DMS79 (cell line): Measurements from ENCODE around the gene C12orf75.
"Not testable (repeated sequence)": the region's sequence is repeated elsewhere in the genome, so short reads cannot be mapped to it uniquely, and the experiment has no call there.

Experiments
- DNase-seq: peaks from one replicate; lab custom pipeline; 2025; lab: John Stamatoyannopoulos, UW

C12orf75 gene

DNA sequence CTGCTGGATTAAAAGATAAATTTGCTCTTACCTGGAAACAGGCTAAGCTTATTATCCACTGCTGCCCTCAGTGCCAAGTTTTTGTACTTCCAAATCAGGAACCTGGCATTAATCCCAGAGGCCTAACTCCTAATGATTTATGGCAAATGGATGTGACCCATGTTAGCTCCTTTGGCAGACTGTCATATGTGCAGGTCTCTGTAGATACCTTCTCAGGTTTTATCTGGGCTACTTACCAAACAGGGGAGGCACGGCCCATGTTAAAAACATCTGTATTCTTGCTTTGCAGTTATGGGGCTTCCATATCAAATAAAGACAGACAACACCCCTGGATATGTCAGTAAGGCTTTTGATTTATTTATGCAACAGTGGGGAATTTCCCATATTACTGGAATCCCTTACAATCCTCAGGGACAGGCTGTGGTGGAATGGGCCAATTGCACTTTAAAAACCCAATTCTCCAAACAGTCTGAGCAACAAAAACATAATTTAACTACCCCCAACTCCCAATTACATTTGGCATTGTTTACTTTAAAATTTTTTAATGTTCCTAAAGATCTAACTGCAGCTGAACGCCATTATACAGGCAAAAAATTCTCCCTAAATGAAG, 19.9 kb upstream of the C12orf75 start:
- not testable (repeated sequence) for DNase-seq

DNA sequence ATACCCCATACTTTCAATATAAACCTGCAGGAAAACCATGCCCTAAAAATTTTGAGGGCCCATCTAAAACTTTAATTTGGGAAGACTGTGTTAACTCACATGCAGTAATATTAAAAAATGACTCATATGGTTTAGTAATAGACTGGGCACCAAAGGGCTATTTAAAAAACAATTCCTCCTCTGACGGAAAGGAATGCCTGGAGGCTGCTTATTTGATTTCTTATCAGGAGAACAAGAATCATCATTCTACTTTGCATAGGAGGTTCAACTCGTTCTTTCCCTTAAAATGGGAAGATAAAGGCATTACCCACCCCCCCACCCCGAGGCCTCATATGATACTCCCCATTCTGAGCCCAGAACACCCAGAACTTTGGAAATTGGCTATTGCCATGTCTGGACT, 18.6 kb upstream of the C12orf75 start:
- DNase-seq: not testable (repeated sequence)

DNA sequence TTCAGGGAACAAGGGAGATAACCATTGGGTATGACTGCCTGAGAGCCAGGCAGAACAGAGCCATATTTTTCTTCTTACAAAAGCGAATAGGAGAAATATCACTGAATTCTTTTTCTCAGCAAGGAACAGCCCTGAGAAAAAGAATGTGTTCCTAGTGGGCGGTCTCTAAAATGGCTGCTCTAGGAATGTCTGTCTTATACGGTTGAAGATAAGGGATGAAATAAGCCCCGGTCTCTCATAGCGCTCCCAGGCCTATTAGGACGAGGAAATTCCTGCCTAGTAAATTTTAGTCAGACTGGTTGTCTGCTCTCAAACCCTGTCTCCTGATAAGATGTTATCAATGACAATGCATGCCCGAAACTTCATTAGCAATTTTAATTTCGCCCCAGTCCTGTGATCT, 16.7 kb upstream of the C12orf75 start:
- DNase-seq: not testable (repeated sequence)

DNA sequence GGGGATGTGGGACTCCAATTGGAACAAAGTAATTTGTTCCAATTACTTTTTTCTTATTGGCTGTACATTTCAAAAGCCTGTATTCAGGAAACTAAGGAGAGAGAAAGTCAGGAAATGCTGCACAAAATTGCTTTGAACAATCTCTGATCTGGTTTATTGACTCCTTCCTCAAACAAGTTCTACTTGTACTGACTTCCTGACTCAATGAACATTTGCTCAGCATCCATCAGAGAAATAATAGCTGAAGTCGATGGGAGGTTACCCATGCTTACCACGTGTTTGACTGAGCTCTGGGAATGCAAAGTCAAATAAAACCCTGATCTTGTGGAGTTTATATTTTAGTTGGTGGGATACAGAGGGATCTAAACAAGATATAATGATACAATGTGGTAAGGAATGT, 15.4 kb upstream of the C12orf75 start:
- no peak for DNase-seq

DNA sequence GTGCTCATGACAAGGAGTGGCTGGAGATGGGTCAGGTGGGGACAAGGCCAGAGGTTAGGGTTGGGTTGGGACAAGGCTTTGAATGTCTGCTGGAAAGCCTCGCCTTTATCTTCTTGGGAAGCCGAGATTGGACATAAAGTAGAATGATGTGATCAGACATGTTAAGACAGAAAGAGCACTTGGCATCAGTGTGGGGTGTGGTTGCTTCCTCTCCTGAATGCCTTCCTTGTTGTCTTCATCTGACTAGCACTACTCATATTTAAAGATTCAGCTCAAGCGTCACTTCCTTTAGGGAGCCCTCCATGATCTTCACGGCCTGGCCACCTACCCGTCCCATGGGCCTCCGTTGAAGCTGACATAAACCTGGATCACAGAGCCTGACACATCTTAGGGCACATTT, 14.8 kb upstream of the C12orf75 start:
- DNase-seq: no peak

DNA sequence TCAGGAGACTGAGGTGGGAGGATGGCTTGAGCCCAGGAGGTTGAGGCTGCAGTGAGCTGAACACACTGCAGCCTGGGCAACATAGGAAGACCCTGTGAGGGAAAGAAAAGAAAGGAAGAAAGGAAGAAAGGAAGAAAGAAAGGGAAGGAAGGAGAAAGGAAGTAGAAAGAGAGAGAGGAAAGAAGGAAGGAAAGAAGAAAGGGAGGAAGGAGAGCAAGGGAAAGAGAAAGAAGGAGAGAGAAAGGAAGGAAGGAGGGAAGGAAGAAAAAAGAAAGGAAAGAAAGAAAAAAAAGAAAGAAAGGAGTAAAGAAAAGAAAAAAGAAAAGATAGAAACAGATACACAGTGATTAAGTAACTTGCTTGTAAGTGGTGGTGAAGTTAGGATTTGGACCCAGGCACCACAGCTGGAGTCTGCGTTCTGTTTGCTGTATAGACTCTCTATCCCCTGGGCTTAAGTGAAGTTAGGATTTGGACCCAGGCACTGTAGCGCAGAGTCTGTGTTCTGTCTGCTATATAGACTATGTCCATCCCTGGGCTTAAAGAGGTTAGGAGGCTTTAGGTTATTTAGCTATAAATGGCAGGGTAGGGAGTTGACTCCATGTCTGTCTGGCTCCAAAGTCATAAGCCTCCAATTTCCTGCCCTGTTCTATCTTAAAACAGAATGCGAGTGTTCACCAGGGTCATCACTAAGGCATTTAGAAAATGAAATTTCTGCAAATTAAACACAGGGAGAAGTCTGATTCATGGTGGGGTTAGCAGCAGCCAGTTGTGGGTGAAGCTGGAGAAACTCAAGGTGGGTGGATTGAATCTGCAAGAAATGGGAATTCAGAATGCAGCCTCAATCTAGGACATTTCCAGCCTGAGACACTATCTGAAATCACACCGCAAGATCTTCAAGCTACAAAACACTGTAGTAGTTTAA, 13.3 kb upstream of the C12orf75 start:
- DNase-seq: no peak

DNA sequence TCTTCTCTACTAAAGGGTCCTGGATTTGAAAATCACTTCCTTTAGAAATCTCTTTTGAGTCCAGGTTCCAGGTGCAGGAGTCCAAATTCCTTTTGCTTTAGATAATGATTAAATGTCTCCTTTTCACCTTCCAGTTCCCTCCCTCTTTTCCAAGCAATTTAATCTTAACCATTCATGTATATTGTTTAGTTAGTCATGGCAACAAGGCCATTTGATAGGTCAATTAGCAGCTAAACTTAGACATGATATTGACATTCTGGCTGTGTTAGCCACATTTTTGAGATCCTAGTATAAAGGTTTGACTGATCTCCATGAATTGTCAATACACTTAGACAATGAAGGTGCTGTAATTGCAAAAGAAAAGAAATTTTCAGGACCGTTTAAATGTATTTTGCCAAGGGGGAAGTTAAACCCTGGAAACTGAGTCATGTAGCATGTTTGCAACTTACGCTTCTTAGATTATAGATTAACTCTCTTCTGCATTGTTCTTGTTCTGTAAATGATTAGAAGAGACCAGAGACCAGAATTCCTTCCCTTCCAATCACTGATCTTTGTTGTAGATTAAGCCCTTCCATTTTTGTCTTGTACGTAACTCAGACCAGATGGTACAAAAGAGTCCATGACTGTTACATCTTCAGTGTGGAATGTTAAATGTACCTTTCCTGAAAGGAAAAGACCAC, 12.4 kb upstream of the C12orf75 start:
- no peak for DNase-seq

DNA sequence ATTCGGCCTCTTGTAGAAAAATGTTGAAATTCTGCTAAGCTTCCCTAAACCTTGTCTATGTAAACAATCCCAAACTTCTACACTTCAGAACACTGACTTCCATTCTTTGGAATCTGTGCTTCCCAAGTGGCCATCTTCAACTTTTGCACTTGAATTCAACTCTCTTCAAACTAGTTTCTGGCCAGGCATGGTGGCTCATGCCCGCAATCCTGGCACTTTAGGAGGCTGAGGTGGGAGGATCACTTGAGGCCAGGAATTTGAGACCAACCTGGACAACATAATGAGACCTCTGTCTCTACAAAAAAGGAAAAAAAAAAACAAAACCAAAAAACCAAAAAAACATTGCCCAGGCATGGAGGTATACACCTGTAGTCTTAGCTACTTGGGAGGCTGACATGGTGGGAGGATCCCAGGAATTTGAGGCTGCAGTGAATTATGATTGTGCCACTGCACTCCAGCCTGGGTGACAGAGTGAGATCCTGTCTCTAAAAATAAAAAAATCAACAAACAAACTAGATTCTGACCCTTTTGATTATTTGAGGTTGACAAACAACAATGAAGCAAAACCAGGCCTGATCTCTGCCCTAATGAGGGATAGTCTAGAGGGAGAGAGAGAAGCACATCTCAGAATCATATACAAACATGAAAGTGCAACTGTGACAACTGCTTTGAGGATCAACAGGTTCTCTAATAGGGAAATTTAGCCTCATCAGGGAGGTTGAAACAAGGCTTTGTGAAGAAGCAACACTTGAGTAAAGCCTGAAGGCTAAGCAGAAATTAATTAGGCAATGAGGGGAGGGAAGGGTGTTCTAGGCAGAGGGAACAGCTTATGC, 11.6 kb upstream of the C12orf75 start:
- no peak for DNase-seq

DNA sequence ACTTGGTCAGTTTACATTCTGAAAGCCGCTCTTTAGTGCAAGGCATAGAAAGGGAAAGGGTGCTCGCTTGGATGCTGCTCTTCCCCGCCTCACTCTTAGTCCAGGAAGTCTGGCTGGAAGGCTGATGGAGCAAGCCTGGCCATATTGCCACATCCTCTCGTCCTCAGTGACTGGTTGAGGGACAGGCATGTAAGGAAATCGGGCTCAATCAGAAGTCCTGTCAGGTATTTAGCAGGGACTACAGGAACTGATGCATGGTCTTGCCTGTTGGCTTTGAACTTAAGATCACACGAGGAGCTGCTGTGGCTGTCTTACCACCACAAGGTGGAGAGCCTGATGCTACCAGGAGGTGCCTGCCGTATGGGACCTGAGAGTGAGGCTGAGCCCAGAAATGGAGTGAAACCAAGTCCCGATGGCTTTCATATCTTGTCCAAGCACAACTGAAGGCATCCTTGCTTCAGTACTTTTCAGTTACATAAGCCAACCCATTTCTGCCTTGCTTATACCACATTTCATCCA, 10.7 kb upstream of the C12orf75 start:
- no peak for DNase-seq

DNA sequence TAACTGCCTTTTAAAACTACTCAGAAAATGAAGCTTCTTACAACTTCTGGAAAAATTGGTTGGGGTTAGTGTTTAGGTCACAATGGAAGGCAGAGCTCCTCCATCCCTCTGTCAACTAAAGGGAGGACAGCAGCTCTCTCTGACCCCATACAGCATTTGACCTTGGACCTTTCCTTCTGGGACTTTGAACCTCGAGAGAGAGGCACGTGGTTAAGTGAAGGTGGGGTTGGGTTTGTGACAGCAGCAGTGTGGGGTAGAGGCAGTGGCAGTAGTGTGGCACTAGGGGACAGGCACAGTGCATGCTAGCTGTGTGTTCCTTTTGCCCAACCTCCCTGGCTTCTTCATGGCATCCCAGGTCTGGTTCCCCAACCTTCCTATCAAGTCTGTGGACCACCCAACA, 9.4 kb upstream of the C12orf75 start:
- no peak for DNase-seq

DNA sequence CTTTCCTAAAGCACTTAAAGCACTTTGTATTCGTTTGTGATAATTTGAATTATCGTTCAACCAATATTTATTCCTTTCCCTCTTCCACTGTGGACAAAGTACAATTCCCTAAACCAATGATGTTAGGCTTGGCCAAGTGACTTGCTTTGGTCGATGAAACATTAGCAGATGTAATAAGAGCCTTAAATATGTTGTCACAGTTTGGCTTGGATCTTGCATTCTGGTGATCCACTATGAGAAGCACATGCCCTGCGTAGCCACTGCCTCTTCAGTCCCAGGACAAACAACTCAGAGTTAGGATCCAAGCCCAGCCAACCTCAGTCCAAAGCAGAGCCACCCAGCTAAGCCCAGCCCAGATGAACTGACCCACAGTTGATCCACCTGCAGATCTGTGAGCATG, 8.4 kb upstream of the C12orf75 start:
- DNase-seq: no peak

DNA sequence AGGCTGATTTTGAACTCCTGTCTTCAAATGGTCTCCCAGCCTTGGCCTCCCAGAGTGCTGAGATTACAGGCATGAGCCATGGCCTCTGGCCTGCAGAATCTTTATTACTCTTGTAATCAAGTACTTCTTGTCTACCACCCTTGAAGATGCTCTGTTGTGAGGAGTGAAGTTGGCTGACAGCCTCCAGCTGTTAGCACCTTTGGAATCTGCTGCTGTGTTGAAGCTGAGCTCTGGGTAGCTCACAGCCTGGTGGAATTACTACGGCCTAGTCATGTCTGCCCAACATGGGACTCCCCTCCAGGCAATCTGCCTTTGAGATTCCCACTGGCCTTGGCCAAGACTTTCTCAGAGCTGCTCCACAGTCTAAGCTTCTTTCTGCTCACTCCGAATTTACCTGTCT, 5.8 kb upstream of the C12orf75 start:
- DNase-seq: no peak

DNA sequence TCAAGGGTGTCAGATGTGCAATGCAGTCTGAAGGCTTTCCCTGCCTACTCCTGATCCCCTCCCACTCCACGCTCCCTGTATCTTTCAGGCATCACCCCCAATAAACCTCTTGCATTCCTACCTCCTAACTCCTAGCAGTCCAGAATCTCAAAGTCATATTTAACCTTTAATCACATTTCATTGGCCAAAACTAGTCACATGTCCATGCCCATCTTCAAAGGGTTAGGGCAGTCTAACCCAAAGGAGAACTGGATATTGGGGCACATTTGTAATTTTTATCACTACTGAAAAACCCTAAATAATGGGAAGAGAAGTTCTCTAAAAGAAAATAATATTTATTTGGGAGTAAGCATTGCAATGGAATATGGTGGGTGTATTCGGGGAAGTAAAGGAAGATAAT, 5.4 kb upstream of the C12orf75 start:
- DNase-seq: no peak

DNA sequence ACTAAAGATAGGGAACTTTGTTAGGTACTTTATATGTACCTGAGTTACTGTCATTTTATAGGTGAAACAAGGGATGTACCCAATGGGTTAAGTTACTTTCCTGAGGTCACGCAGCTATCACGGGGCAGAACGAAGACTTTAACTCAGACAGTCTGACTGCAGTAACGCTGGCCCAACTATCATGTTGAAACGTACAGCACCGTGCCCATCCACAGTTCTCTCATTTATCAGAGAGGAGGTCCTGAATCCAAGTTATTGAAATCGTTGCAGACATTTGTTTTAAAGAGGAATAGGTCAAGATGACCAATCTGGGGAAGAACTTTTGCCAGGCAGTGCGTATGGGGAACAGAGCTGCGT, 587 bp upstream of the C12orf75 start:
- no peak for DNase-seq

DNA sequence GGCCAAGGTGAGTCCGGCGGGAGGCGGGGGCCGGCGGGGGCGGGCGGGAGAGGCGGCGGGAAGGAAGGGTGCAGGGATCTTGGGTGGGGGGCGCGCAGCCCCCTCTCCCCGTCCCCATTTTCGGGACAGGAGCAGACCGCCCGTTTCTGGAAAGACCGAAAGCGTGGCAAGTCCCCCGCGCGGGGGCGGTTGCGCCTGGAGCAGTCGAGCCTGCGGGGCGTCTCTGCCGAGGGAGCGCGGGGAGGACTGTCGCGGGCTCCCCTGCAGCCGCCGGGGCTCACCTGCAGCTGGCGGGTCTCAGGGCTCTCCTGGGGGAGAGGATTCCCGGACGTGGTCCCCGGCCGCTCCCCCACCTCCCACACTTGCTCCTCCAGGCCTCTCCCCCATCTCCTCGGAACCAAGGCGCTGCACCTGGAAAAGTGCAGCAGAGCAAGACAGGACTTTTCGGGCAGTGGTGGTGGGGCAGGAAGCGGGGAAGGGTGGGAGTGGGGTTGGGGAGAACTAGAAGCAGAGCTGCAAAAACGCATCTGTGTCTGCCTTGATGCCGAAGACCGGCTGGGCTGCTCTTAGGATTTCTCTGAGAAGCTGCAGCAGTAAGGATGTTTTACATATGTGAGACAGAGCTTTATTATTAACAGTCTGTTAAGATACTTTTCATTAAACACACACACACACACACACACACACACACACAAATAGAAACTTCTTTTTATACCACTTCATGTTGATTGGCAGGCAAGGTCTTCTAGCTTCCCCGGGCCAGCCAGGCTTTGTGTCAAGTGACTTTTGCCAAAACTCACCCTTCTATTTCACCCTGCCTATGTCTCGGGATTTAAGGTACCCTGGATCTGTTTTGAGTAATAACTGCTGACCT, 677 bp downstream of the C12orf75 start:
- no peak for DNase-seq

DNA sequence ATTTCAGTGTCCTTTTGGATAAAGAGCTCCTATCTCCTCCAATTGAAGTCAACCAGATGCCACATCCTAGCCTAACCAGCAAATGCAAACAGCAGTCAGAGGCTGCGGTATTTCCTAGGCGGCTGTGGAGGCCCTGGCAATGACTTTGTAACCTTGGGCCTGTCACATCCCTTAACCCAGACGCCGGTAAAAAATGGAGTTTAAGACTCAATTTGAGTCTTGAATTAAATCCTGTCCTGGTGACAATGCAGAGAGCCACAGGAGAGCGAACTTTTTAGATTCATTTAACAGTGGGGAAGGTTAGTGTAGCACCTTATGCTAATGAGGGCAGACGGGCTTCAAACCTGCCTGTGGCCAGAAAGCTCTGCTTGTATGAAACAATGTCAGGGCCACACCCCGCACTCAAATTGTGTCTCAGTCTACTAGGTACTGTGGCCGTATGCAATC, 1.3 kb downstream of the C12orf75 start:
- DNase-seq: peak; percentile 34

DNA sequence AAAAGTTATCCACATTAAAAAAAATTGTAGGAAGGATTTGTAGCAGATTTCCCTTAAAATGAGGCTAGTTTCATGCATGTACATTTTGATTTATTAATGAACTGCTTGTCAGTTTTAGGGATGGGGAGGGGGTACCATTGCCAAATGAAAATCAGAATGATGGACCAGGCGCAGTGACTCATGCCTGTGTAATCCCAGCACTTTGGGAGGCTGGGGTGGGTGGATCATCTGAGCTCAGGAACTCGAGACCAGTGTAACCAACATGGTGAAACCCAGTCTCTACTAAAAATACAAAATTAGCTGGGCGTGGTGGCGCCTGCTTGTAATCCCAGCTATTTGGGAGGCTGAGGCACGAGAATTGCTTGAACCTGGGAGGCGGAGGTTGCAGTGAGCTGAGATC, 1.8 kb downstream of the C12orf75 start:
- not testable (repeated sequence) for DNase-seq

DNA sequence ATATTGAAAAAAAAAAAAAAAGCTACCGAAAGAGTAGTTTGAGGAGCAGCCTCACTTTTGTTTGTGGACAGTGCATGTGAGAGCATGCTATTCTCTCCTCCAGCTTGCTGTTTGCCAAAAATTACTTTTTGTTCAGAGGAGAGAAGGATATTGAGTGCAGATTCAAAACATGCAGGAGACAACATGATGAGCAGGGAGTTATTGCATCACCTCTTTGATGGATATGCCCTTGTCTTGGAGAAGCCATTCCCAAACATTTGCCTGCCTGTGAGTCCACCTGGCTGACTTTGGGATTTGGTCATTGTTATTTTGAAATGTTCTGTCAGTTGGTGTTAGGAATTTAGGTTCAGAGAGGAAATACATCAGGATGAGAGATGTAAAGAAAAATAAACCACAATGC, 2.4 kb downstream of the C12orf75 start:
- no peak for DNase-seq

DNA sequence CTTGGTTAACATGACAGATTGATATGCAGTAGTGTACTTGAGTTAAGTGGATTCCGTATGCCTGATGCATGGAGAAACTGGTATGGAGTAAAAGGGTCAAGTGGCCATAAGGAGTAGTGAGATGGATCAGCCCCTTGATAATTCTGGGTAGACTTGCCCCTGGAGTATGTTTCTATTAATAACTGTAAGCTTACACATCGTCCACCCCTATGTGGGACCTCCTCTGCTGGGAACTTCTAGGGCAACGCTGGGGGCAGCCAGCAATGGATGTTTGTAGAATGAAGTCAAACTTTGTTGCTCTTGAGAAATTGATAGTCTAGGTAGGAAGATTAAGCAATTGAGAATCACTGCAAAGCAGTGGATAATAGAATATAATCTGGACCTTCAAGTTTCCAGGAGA, 3.5 kb downstream of the C12orf75 start:
- peak; percentile 87 for DNase-seq

DNA sequence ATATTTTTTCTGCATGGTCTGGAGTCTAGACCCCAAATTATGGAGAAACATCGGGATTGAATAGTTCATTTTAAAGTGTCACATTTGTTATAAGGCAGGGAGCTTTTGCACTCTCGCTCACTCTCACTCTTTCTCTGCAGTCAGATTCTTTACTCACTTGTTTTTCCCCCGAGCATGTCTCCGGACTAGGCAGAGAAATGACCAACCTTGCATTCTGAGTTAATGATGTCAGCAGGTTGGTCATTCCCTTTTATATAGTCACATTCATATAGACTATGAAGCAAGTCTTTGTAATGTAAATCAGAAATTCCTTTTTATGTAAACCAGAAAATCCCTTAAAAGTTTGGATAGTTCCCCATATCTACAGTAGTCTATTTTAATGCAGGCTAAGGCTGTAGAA, 4.1 kb downstream of the C12orf75 start:
- no peak for DNase-seq

DNA sequence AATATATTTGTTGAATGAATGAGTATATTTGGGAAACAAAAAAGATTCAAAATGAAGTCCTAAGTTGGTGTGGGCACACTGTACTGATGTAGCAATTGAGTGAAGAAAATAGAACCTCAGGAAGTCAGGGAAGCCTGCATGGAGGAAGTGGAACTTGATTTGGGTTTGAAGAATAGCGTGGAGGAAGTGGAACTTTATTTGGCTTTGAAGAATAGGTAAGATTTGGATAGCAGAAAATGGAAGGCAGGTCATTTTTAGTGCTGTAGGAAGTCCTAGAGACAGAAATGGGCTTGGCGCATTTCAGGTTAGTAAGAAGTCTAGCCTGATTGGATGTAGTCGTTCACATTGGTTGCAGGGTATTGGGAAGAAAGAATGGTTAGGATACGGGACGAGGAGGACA, 5.4 kb downstream of the C12orf75 start:
- no peak for DNase-seq
